ENCODE results near the gene GPR146. TPM values are rescaled to one million over a fixed set of nuclear protein-coding genes. Genes with fewer than 3 reads are reported as not detected.
"Not testable (repeated sequence)": the region's sequence is repeated elsewhere in the genome, so short reads cannot be mapped to it uniquely, and the experiment has no call there.

The GPR146 gene
- total and polyA plus RNA-seq, 8 donors: 6.3 to 18.9 (median 7.9) TPM

GRCh38 chr7:1071731-1072254 lies 27.4 kb downstream of the GPR146 start:
- H3K27me3 ChIP-seq: no peaks in the 10 kb centered on the region

GRCh38 chr7:1073142-1073977 lies 29.0 kb downstream of the GPR146 start:
- DNase-seq (no peak), ATAC-seq (peak; percentile 80)
- H3K4me1 ChIP-seq: peaks cover 0 to 2% of the 10 kb centered on the region in 2 donors
- H3K9me3 ChIP-seq: no peaks in the 10 kb centered on the region
- no peak overlapping the region for H3K27ac ChIP-seq
- intact Hi-C loops (cut with DNase I): no loop called here
- H3K36me3 ChIP-seq: no peaks in the 10 kb centered on the region
- TF ChIP-seq CTCF (IDR thresholded peaks at IDR 0.05): no peak
- H3K4me3 ChIP-seq: no peak overlapping the region
- no peaks in the 10 kb centered on the region for H3K27me3 ChIP-seq

More at GRCh38 chr7:1071731-1072254, 27.4 kb downstream of the GPR146 start:
- ATAC-seq (no peak), DNase-seq (no peak)
- intact Hi-C loops (cut with DNase I): no loop called here
- Histone ChIP-seq H3K4me3 (no peak overlapping the region), H3K4me1 (no peaks in the 10 kb centered on the region), H3K9me3 (no peaks in the 10 kb centered on the region), H3K36me3 (no peaks in the 10 kb centered on the region), H3K27ac (no peak overlapping the region)
- no peak for TF ChIP-seq CTCF (IDR thresholded peaks at IDR 0.05)

- H3K9me3 ChIP-seq; intact Hi-C loops (cut with DNase I); ATAC-seq; H3K36me3 ChIP-seq; H3K27ac ChIP-seq; DNase-seq; H3K4me1 ChIP-seq; H3K4me3 ChIP-seq; H3K27me3 ChIP-seq: not testable (repeated sequence)
Measured at GRCh38 chr7:1074018-1074417, 29.7 kb downstream of the GPR146 start.

GRCh38 chr7:1074593-1075431 lies 30.5 kb downstream of the GPR146 start:
- H3K27me3 ChIP-seq: no peaks in the 10 kb centered on the region
- DNase-seq (no peak), ATAC-seq (no peak)
- intact Hi-C loops (cut with DNase I): no loop called here
- H3K36me3 ChIP-seq: no peaks in the 10 kb centered on the region
- TF ChIP-seq CTCF (IDR thresholded peaks at IDR 0.05): no peak
- no peak overlapping the region for H3K4me3 ChIP-seq
- H3K27ac ChIP-seq: no peak overlapping the region
- H3K4me1 ChIP-seq: peaks cover 0 to 6% of the 10 kb centered on the region in 2 donors
- no peaks in the 10 kb centered on the region for H3K9me3 ChIP-seq

- TF ChIP-seq CTCF (IDR thresholded peaks at IDR 0.05): no peak
- no peak for DNase-seq
- Histone ChIP-seq H3K36me3 (no peaks in the 10 kb centered on the region), H3K4me1 (peaks cover 0 to 6% of the 10 kb centered on the region in 2 donors), H3K27ac (peak overlapping the region; percentile 67 to 70), H3K9me3 (no peaks in the 10 kb centered on the region), H3K27me3 (no peaks in the 10 kb centered on the region), H3K4me3 (no peak overlapping the region)
- intact Hi-C loops (cut with DNase I): no loop called here
- ATAC-seq: peak; percentile 19
Measured at GRCh38 chr7:1076184-1077072, 32.1 kb downstream of the GPR146 start.

Measured in left lung (tissue), 10 donors.